ENCODE results near the gene CYP4V2. TPM values are rescaled to one million over a fixed set of nuclear protein-coding genes. Genes with fewer than 3 reads are reported as not detected.

The CYP4V2 gene
- total and polyA plus RNA-seq, 2 experiments from 2014 or later = 12.2 to 24.6 TPM

DNA sequence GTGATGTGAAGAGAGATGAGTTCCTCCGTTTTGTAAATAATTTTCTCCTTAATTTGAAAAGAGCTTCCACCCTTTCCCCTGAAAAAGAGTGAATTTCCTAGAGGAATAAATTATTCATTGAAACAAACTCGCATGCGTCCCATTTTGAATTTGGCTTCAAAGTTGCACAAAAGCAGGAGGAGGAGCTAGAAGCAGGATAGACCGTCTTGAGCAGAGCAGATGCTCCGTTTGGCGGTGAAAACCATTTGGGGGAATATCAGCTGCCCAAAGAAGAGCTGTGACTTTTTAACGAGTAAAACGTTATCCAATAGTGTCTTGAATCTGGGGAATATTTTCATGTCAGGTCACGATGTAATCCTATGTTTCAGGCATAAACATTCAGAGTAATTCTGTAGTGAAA, 44.9 kb upstream of the CYP4V2 start:
- Histone ChIP-seq H3K4me2 (no peak overlapping the region), H3K4me3 (no peak overlapping the region), H3K79me2 (no peaks in the 10 kb centered on the region), H3K9me3 (ENCODE audit: low read depth) (no peaks in the 10 kb centered on the region), H3K36me3 (replicated peaks; ENCODE audit: insufficient read depth, low read depth) (no peaks in the 10 kb centered on the region), H3K27ac (no peak overlapping the region), H2AFZ (no peak overlapping the region), H3K27me3 (peaks cover 4% of the 10 kb centered on the region), H3K9me2 (replicated peaks; ENCODE audit: insufficient read depth) (no peaks in the 10 kb centered on the region), H4K20me1 (ENCODE audit: insufficient read depth, poor library complexity, severe bottlenecking) (no peaks in the 10 kb centered on the region), H3K4me1 (ENCODE audit: insufficient read depth) (peaks cover 12% of the 10 kb centered on the region)
- TF ChIP-seq, protein P1, sequence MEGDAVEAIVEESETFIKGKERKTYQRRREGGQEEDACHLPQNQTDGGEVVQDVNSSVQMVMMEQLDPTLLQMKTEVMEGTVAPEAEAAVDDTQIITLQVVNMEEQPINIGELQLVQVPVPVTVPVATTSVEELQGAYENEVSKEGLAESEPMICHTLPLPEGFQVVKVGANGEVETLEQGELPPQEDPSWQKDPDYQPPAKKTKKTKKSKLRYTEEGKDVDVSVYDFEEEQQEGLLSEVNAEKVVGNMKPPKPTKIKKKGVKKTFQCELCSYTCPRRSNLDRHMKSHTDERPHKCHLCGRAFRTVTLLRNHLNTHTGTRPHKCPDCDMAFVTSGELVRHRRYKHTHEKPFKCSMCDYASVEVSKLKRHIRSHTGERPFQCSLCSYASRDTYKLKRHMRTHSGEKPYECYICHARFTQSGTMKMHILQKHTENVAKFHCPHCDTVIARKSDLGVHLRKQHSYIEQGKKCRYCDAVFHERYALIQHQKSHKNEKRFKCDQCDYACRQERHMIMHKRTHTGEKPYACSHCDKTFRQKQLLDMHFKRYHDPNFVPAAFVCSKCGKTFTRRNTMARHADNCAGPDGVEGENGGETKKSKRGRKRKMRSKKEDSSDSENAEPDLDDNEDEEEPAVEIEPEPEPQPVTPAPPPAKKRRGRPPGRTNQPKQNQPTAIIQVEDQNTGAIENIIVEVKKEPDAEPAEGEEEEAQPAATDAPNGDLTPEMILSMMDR (IDR thresholded peaks at IDR 0.05; ENCODE audit: poor library complexity) = no peak
- no peak for TF ChIP-seq EZH2phosphoT487 (IDR thresholded peaks at IDR 0.05; ENCODE audit: low read depth, severe bottlenecking, unreplicated experiment)
- no peak for TF ChIP-seq EZH2 (IDR thresholded peaks at IDR 0.05; ENCODE audit: borderline replicate concordance)
- WGBS (ENCODE audit: low lambda C conversion rate, missing lambda C conversion rate) = 77% methylated on average over 9 of the region's 9 CpGs
- DNase-seq (ENCODE audit: low spot score) = no peak

DNA sequence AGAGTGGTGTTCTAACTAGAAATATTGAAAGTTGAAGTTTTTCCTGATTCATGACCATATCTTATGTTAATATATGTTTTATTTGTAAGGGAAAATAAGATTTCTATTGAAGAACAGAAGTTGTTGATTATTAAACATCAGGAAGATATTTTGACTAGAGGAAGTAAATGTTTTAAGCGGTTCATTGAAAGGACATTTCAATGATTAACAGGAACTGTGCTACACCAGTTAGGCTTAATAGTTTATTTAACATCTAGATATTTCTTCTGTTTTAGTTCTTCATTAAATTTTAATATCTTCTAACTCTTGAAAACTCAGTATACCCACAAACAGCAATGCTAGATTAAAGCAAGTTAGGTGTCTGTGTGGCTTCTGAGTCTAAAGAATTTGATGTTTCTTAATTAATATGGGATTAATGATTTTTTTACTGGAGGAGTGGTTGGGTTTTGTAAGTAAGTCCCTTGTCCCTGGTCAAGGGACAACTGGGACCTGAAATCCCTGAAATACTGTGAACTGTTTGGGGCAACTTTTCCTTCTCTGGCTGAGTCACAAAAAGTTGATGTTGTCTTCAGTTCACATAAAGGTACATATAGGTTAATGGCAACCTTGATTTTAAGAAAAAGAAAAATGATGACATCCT, 42.9 kb upstream of the CYP4V2 start:
- no peaks in the 10 kb centered on the region for H3K9me2 ChIP-seq (replicated peaks; ENCODE audit: insufficient read depth)
- no peak overlapping the region for H3K4me2 ChIP-seq
- TF ChIP-seq EZH2 (IDR thresholded peaks at IDR 0.05; ENCODE audit: borderline replicate concordance) = no peak
- TF ChIP-seq EZH2phosphoT487 (IDR thresholded peaks at IDR 0.05; ENCODE audit: low read depth, severe bottlenecking, unreplicated experiment) = no peak
- TF ChIP-seq, protein P1 (IDR thresholded peaks at IDR 0.05; ENCODE audit: poor library complexity) = no peak
- 75% methylated on average over 1 of the region's 1 CpG for WGBS (ENCODE audit: low lambda C conversion rate, missing lambda C conversion rate)
- H3K27ac ChIP-seq = no peak overlapping the region
- no peak for DNase-seq (ENCODE audit: low spot score)
- peaks cover 4% of the 10 kb centered on the region for H3K27me3 ChIP-seq
- no peaks in the 10 kb centered on the region for H3K9me3 ChIP-seq (ENCODE audit: low read depth)
- no peaks in the 10 kb centered on the region for H4K20me1 ChIP-seq (ENCODE audit: insufficient read depth, poor library complexity, severe bottlenecking)
- H3K4me1 ChIP-seq (ENCODE audit: insufficient read depth) = peaks cover 12% of the 10 kb centered on the region
- H2AFZ ChIP-seq = no peak overlapping the region
- no peaks in the 10 kb centered on the region for H3K36me3 ChIP-seq (replicated peaks; ENCODE audit: insufficient read depth, low read depth)
- no peaks in the 10 kb centered on the region for H3K79me2 ChIP-seq
- no peak overlapping the region for H3K4me3 ChIP-seq

DNA sequence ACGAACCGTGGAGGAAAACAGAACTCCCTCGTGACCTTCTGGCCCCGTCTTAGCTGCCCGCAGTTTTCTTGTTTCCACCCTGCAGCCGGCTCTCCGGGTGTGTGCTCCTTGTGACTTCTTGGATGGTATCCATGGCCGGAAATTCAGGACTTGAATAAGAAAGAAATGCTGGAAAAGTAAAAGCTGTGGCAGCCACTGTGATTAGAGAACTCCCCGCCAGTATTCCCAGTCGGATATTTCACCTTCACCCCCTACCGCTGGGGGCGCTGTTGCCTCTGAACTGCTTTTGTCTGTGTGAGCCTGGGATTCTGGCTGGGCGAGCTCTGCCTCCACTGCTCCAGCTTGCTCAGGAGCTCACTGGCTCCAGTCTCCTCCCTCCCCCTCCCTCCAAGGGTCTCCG, 41.5 kb upstream of the CYP4V2 start:
- Histone ChIP-seq H4K20me1 (ENCODE audit: insufficient read depth, poor library complexity, severe bottlenecking) (no peaks in the 10 kb centered on the region), H3K36me3 (replicated peaks; ENCODE audit: insufficient read depth, low read depth) (no peaks in the 10 kb centered on the region), H2AFZ (no peak overlapping the region), H3K27me3 (peaks cover 4% of the 10 kb centered on the region), H3K27ac (no peak overlapping the region), H3K79me2 (no peaks in the 10 kb centered on the region), H3K9me2 (replicated peaks; ENCODE audit: insufficient read depth) (no peaks in the 10 kb centered on the region), H3K4me1 (ENCODE audit: insufficient read depth) (peaks cover 8% of the 10 kb centered on the region), H3K4me3 (no peak overlapping the region), H3K4me2 (no peak overlapping the region), H3K9me3 (ENCODE audit: low read depth) (no peaks in the 10 kb centered on the region)
- no peak for TF ChIP-seq EZH2phosphoT487 (IDR thresholded peaks at IDR 0.05; ENCODE audit: low read depth, severe bottlenecking, unreplicated experiment)
- TF ChIP-seq, protein P1 (IDR thresholded peaks at IDR 0.05; ENCODE audit: poor library complexity) = peak; percentile 61
- peak; percentile 52 for DNase-seq (ENCODE audit: low spot score)
- WGBS (ENCODE audit: low lambda C conversion rate, missing lambda C conversion rate) = 69% methylated on average over 14 of the region's 14 CpGs

All from hepatocyte (in vitro differentiated cells).